Measurements from ENCODE around the gene BMP10.

- TF ChIP-seq, protein P1, sequence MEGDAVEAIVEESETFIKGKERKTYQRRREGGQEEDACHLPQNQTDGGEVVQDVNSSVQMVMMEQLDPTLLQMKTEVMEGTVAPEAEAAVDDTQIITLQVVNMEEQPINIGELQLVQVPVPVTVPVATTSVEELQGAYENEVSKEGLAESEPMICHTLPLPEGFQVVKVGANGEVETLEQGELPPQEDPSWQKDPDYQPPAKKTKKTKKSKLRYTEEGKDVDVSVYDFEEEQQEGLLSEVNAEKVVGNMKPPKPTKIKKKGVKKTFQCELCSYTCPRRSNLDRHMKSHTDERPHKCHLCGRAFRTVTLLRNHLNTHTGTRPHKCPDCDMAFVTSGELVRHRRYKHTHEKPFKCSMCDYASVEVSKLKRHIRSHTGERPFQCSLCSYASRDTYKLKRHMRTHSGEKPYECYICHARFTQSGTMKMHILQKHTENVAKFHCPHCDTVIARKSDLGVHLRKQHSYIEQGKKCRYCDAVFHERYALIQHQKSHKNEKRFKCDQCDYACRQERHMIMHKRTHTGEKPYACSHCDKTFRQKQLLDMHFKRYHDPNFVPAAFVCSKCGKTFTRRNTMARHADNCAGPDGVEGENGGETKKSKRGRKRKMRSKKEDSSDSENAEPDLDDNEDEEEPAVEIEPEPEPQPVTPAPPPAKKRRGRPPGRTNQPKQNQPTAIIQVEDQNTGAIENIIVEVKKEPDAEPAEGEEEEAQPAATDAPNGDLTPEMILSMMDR (IDR thresholded peaks at IDR 0.05): no peak
- TF ChIP-seq EP300 (IDR thresholded peaks at IDR 0.05): no peak
These were observed 14.5 kb upstream of the BMP10 start for GRCh38 chr2:68885811-68886075.

Measured in ovary (tissue), 3 donors.